HEK293 (cell line): ENCODE measurements around the gene GGNBP2.

Experiments used
- CTCF ChIA-PET: fragments of 350-600 bp; formaldehyde crosslinking; extraction: SDS; loops from one replicate; lab custom pipeline; 2021; ENCODE audit warnings: antibody characterized with exemption; lab: Yijun Ruan, JAX
- POLR2A ChIA-PET: fragments of 300-600 bp; formaldehyde crosslinking; extraction: SDS; loops from one replicate; lab custom pipeline; 2020; ENCODE audit warnings: antibody characterized with exemption, inconsistent platforms; lab: Yijun Ruan, JAX
- H3K27ac ChIP-seq: fragments of 200-500 bp; sonication (Bioruptor generic); 2 replicates; pipeline ENCODE4 v1.5.1; 2014; ENCODE audit warnings: low read depth, low read length, control low read depth, inconsistent platforms; ENCODE audit errors: extremely low read depth
- H3K36me3 ChIP-seq, 2 experiments: fragments of 200-500 bp in 1 of 2; sonication (Bioruptor generic) in 1 of 2; 1 replicate in 1 of 2; 2 replicates in 1 of 2; pipeline ENCODE4 v1.5.1; 2014 to 2017; ENCODE audit warnings: inconsistent platforms in 2 of 2, low read length in 2 of 2; ENCODE audit not compliant: control insufficient read depth in 2 of 2, insufficient read depth in 1 of 2
- H3K4me1 ChIP-seq: fragments of 200-500 bp; sonication (Bioruptor generic); 2 replicates; pipeline ENCODE4 v1.5.1; 2014; ENCODE audit warnings: mild to moderate bottlenecking, low read length, inconsistent platforms; ENCODE audit not compliant: control insufficient read depth, insufficient read depth
- H3K4me3 ChIP-seq: 2 replicates; pipeline ENCODE4 v1.5.1; 2011; ENCODE audit warnings: low read depth, mild to moderate bottlenecking, control low read depth, low read length, moderate library complexity
- H3K9me3 ChIP-seq: fragments of 200-500 bp; sonication (Bioruptor generic); 2 replicates; pipeline ENCODE4 v1.5.1; 2014; ENCODE audit warnings: low read depth, low read length, inconsistent platforms; ENCODE audit not compliant: control insufficient read depth, insufficient read depth
- EGR2 ChIP-seq: fragments of 450-650 bp; formaldehyde crosslinking; IDR thresholded peaks from 2 replicates; pipeline ENCODE4 v1.5.1; 2016; ENCODE audit warnings: low read depth, missing biosample characterization, missing genetic modification characterization
- GLIS1 ChIP-seq: fragments of 450-650 bp; formaldehyde crosslinking; IDR thresholded peaks from 2 replicates; pipeline ENCODE4 v1.5.1; 2016; ENCODE audit warnings: missing biosample characterization, missing genetic modification characterization
- IKZF3 ChIP-seq: fragments of 450-650 bp; IDR thresholded peaks from 2 replicates; pipeline ENCODE4 v1.5.0; 2018; ENCODE audit warnings: missing biosample characterization, mild to moderate bottlenecking, missing genetic modification characterization, moderate library complexity
- KLF1 ChIP-seq: fragments of 450-650 bp; formaldehyde crosslinking; IDR thresholded peaks from 2 replicates; pipeline ENCODE4 v1.5.1; 2016; ENCODE audit warnings: missing biosample characterization, missing genetic modification characterization
- KLF17 ChIP-seq: fragments of 450-650 bp; formaldehyde crosslinking; IDR thresholded peaks from 2 replicates; pipeline ENCODE4 v1.5.1; 2016; ENCODE audit warnings: missing biosample characterization, missing genetic modification characterization
- KLF8 ChIP-seq: fragments of 450-650 bp; formaldehyde crosslinking; IDR thresholded peaks from 2 replicates; pipeline ENCODE4 v1.5.1; 2016; ENCODE audit warnings: missing biosample characterization, missing genetic modification characterization
- MEIS1 ChIP-seq: sonication (generic); formaldehyde crosslinking; IDR thresholded peaks from 2 replicates; pipeline ENCODE4 v1.8.1; 2022; ENCODE audit warnings: missing genetic modification reagents, mild to moderate bottlenecking, borderline replicate concordance
- MYNN ChIP-seq: fragments of 450-650 bp; formaldehyde crosslinking; IDR thresholded peaks from 2 replicates; pipeline ENCODE4 v1.5.1; 2016; ENCODE audit warnings: missing biosample characterization, missing genetic modification characterization, borderline replicate concordance
- SETDB1 ChIP-seq: IDR thresholded peaks from one replicate; pipeline ENCODE4 v1.6.1; 2017; ENCODE audit warnings: mild to moderate bottlenecking, low read length, moderate library complexity, mixed read lengths; ENCODE audit not compliant: insufficient read length
- YY2 ChIP-seq: fragments of 450-650 bp; formaldehyde crosslinking; IDR thresholded peaks from 2 replicates; pipeline ENCODE4 v1.5.1; 2016; ENCODE audit warnings: missing biosample characterization, missing genetic modification characterization
- ZBTB48 ChIP-seq: fragments of 450-650 bp; formaldehyde crosslinking; IDR thresholded peaks from 2 replicates; pipeline ENCODE4 v1.5.1; 2016; ENCODE audit warnings: missing biosample characterization, missing genetic modification characterization
- ZFHX2 ChIP-seq: fragments of 450-650 bp; formaldehyde crosslinking; conservative IDR thresholded peaks from 2 replicates; pipeline ENCODE4 v1.5.1; 2016; ENCODE audit warnings: missing biosample characterization, missing genetic modification characterization
- ZNF121 ChIP-seq: fragments of 450-650 bp; formaldehyde crosslinking; IDR thresholded peaks from 2 replicates; pipeline ENCODE4 v1.5.1; 2016; ENCODE audit warnings: missing biosample characterization, missing genetic modification characterization
- ZNF140 ChIP-seq: fragments of 450-650 bp; formaldehyde crosslinking; IDR thresholded peaks from 2 replicates; pipeline ENCODE4 v1.5.1; 2016; ENCODE audit warnings: missing biosample characterization, missing genetic modification characterization
- ZNF157 ChIP-seq: fragments of 450-650 bp; formaldehyde crosslinking; IDR thresholded peaks from 2 replicates; pipeline ENCODE4 v1.5.1; 2016; ENCODE audit warnings: missing biosample characterization, missing genetic modification characterization
- ZNF19 ChIP-seq: fragments of 450-650 bp; formaldehyde crosslinking; IDR thresholded peaks from 2 replicates; pipeline ENCODE4; 2016; ENCODE audit warnings: missing biosample characterization, missing genetic modification characterization, low read depth
- ZNF311 ChIP-seq: fragments of 450-650 bp; formaldehyde crosslinking; IDR thresholded peaks from 2 replicates; pipeline ENCODE4 v1.5.1; 2017; ENCODE audit warnings: missing biosample characterization, missing genetic modification characterization, borderline replicate concordance
- ZNF354C ChIP-seq: fragments of 450-650 bp; formaldehyde crosslinking; IDR thresholded peaks from 2 replicates; pipeline ENCODE4 v1.5.1; 2016; ENCODE audit warnings: missing biosample characterization, missing genetic modification characterization, low read depth, borderline replicate concordance
- ZNF366 ChIP-seq: fragments of 450-650 bp; formaldehyde crosslinking; conservative IDR thresholded peaks from 2 replicates; pipeline ENCODE4 v1.5.1; 2016; ENCODE audit warnings: missing biosample characterization, missing genetic modification characterization
- ZNF394 ChIP-seq: fragments of 450-650 bp; formaldehyde crosslinking; IDR thresholded peaks from 2 replicates; pipeline ENCODE4 v1.5.1; 2016; ENCODE audit warnings: missing biosample characterization, missing genetic modification characterization, mild to moderate bottlenecking, moderate library complexity, borderline replicate concordance
- ZNF398 ChIP-seq: fragments of 450-650 bp; formaldehyde crosslinking; IDR thresholded peaks from 2 replicates; pipeline ENCODE4 v1.5.1; 2017; ENCODE audit warnings: missing biosample characterization, missing genetic modification characterization
- ZNF433 ChIP-seq: fragments of 450-650 bp; formaldehyde crosslinking; IDR thresholded peaks from 2 replicates; pipeline ENCODE4 v1.5.1; 2016; ENCODE audit warnings: missing biosample characterization, missing genetic modification characterization, low read depth
- ZNF449 ChIP-seq: fragments of 450-650 bp; formaldehyde crosslinking; IDR thresholded peaks from 2 replicates; pipeline ENCODE4 v1.5.1; 2017; ENCODE audit warnings: missing biosample characterization, mild to moderate bottlenecking, missing genetic modification characterization, moderate library complexity
- ZNF658 ChIP-seq: fragments of 450-650 bp; formaldehyde crosslinking; IDR thresholded peaks from 2 replicates; pipeline ENCODE4; 2016; ENCODE audit warnings: missing biosample characterization, missing genetic modification characterization
- ZNF660 ChIP-seq: fragments of 450-650 bp; IDR thresholded peaks from 2 replicates; pipeline ENCODE4 v1.5.1; 2018; ENCODE audit warnings: missing biosample characterization, mild to moderate bottlenecking, missing genetic modification characterization
- ZNF747 ChIP-seq: fragments of 450-650 bp; formaldehyde crosslinking; IDR thresholded peaks from 2 replicates; pipeline ENCODE4 v1.5.1; 2016; ENCODE audit warnings: missing biosample characterization, missing genetic modification characterization
- ZNF76 ChIP-seq: fragments of 450-650 bp; formaldehyde crosslinking; IDR thresholded peaks from 2 replicates; pipeline ENCODE4; 2016; ENCODE audit warnings: low read depth, missing biosample characterization, missing genetic modification characterization, borderline replicate concordance
- ZNF785 ChIP-seq: fragments of 450-650 bp; formaldehyde crosslinking; IDR thresholded peaks from 2 replicates; pipeline ENCODE4 v1.5.1; 2016; ENCODE audit warnings: missing biosample characterization, missing genetic modification characterization

GGNBP2 gene

GRCh38 chr17:36597226-36597625 lies 52.5 kb downstream of the GGNBP2 start:
- TF ChIP-seq ZNF140 (tag by site-specific recombination) (no peak), ZNF660 (tag by site-specific recombination) (no peak), EGR2 (tag by site-specific recombination) (peak; percentile 56; the same call in 1 of the 2 replicates), ZNF398 (tag by site-specific recombination) (no peak), ZNF394 (tag by site-specific recombination) (peak; percentile 13; the same call in 1 of the 2 replicates), ZNF76 (no peak), KLF1 (tag by site-specific recombination) (peak; percentile 96), ZNF157 (tag by site-specific recombination) (no peak), GLIS1 (tag by site-specific recombination) (no peak), ZFHX2 (tag by site-specific recombination) (peak; percentile 50), ZNF747 (tag by site-specific recombination) (no peak), KLF17 (peak; percentile 90; the same call in 1 of the 2 replicates)
- TF ChIP-seq, all 188 proteins: peak for 5
- Histone ChIP-seq H3K9me3 (no peaks in the 10 kb centered on the region), H3K4me1 (peaks cover 12% of the 10 kb centered on the region; the same call in 1 of the 2 replicates), H3K36me3 (peaks cover 0 to 64% of the 10 kb centered on the region in 2 experiments; a peak in 2 of 3 replicates), H3K27ac (no peak overlapping the region), H3K4me3 (no peak overlapping the region)
- ChIA-PET CTCF (interaction anchor here (1.0 kb wide), 1 partner anchor 63 kb away, joined by 3 read pairs; no protein-coding TSS in a partner anchor), POLR2A (interaction anchor here (0.5 kb wide), 1 partner anchor 9 kb away, joined by 6 read pairs; no protein-coding TSS in a partner anchor)

GRCh38 chr17:36597866-36598777 lies 53.4 kb downstream of the GGNBP2 start:
- POLR2A ChIA-PET: interaction anchor here (0.5 to 3.8 kb wide), 2 partner anchors 8 to 53 kb away, joined by 6 to 42 read pairs; partner anchors contain the start of gene GGNBP2
- TF ChIP-seq ZNF121: no peak
- TF ChIP-seq ZNF449 (tag by site-specific recombination): no peak
- TF ChIP-seq ZNF354C (tag by site-specific recombination): no peak
- no peak for TF ChIP-seq MYNN (tag by site-specific recombination)
- no peak for TF ChIP-seq KLF8 (tag by site-specific recombination)
- no peak for TF ChIP-seq ZNF366 (tag by site-specific recombination)
- TF ChIP-seq ZBTB48 (tag by site-specific recombination): no peak
- no peak for TF ChIP-seq ZNF785 (tag by site-specific recombination)
- TF ChIP-seq ZNF658 (tag by site-specific recombination): no peak
- no peak for TF ChIP-seq YY2 (tag by site-specific recombination)
- no peak for TF ChIP-seq SETDB1
- no peak for TF ChIP-seq ZNF311 (tag by site-specific recombination)
- no peak for TF ChIP-seq IKZF3
- TF ChIP-seq ZNF19 (tag by site-specific recombination): no peak
- TF ChIP-seq ZNF433 (tag by site-specific recombination): no peak
- TF ChIP-seq MEIS1: no peak

More at GRCh38 chr17:36597866-36598777, 53.4 kb downstream of the GGNBP2 start:
- no peak overlapping the region for H3K4me3 ChIP-seq
- no peaks in the 10 kb centered on the region for H3K9me3 ChIP-seq
- peaks cover 7% of the 10 kb centered on the region; the same call in 1 of the 2 replicates for H3K4me1 ChIP-seq
- no peak overlapping the region for H3K27ac ChIP-seq
- CTCF ChIA-PET: interaction anchor here (0.7 to 1.0 kb wide), 2 partner anchors 13 to 64 kb away, joined by 3 read pairs; no protein-coding TSS in a partner anchor
- H3K36me3 ChIP-seq: peaks cover 0 to 63% of the 10 kb centered on the region in 2 experiments; a peak in 2 of 3 replicates
